Brain microvascular endothelial cell (primary cell): ENCODE data around the gene PGM2L1.

ENCODE experiments used
- DNase-seq: peaks from one replicate; pipeline ENCODE4 v3.0.0-alpha.2; 2020
- H3K27ac ChIP-seq: fragments of 250-450 bp; sonication (Bioruptor Pico); 2 replicates; pipeline ENCODE4 v1.5.1; 2020; ENCODE audit warnings: mild to moderate bottlenecking, moderate library complexity
- H3K27me3 ChIP-seq: fragments of 250-450 bp; sonication (Bioruptor Pico); replicated peaks from 2 replicates; pipeline ENCODE4 v1.5.1; 2020; ENCODE audit warnings: mild to moderate bottlenecking
- H3K36me3 ChIP-seq: fragments of 250-450 bp; sonication (Bioruptor Pico); replicated peaks from 2 replicates; pipeline ENCODE4 v1.5.1; 2020; ENCODE audit warnings: mild to moderate bottlenecking
- H3K4me3 ChIP-seq: 2 replicates; pipeline ENCODE4 v1.5.1; 2011; ENCODE audit warnings: low read depth, mild to moderate bottlenecking, control low read depth, low read length, moderate library complexity
- CTCF ChIP-seq: IDR thresholded peaks from 2 replicates; pipeline ENCODE4 v1.5.1; 2011; ENCODE audit warnings: low read depth, mild to moderate bottlenecking, moderate library complexity, low read length, control low read depth, inconsistent platforms; ENCODE audit errors: missing control alignments
- in situ Hi-C: cut with HindIII; loops from 2 replicates; pipeline ENCODE4 v1.10.0; 2017; ENCODE audit warnings: low sequenced_read_pairs, low pct_ligation_motif_present

PGM2L1 gene

GRCh38 chr11:74347381-74347780 lies 50.9 kb downstream of the PGM2L1 start:
- in situ Hi-C loops: no loop called here
- no peak for DNase-seq
- no peak for TF ChIP-seq CTCF
- Histone ChIP-seq H3K36me3 (peaks cover 2% of the 10 kb centered on the region), H3K27ac (no peak overlapping the region), H3K27me3 (no peaks in the 10 kb centered on the region), H3K4me3 (no peak overlapping the region)

- Histone ChIP-seq H3K27ac (no peak overlapping the region), H3K36me3 (peaks cover 2% of the 10 kb centered on the region), H3K4me3 (no peak overlapping the region), H3K27me3 (no peaks in the 10 kb centered on the region)
- in situ Hi-C loops: no loop called here
- no peak for TF ChIP-seq CTCF
- no peak for DNase-seq
Observed at GRCh38 chr11:74345420-74345819, 52.8 kb downstream of the PGM2L1 start.

- peaks cover 2% of the 10 kb centered on the region for H3K36me3 ChIP-seq
- DNase-seq: no peak
- TF ChIP-seq CTCF: no peak
- H3K4me3 ChIP-seq: no peak overlapping the region
- no peaks in the 10 kb centered on the region for H3K27me3 ChIP-seq
- in situ Hi-C loops: no loop called here
- no peak overlapping the region for H3K27ac ChIP-seq
Observed at GRCh38 chr11:74341921-74342320, 56.3 kb downstream of the PGM2L1 start.

- Histone ChIP-seq H3K4me3 (no peak overlapping the region), H3K27me3 (no peaks in the 10 kb centered on the region), H3K27ac (no peak overlapping the region), H3K36me3 (no peaks in the 10 kb centered on the region)
- in situ Hi-C loops: no loop called here
- no peak for TF ChIP-seq CTCF
- no peak for DNase-seq
Observed at GRCh38 chr11:74339619-74340018, 58.6 kb downstream of the PGM2L1 start.

- Histone ChIP-seq H3K4me3 (no peak overlapping the region), H3K27me3 (no peaks in the 10 kb centered on the region), H3K27ac (no peak overlapping the region), H3K36me3 (no peaks in the 10 kb centered on the region)
- in situ Hi-C loops: no loop called here
- no peak for DNase-seq
- TF ChIP-seq CTCF: no peak
Observed at GRCh38 chr11:74338963-74339362, 59.3 kb downstream of the PGM2L1 start.

- no peak for DNase-seq
- Histone ChIP-seq H3K4me3 (no peak overlapping the region), H3K36me3 (no peaks in the 10 kb centered on the region), H3K27ac (no peak overlapping the region), H3K27me3 (no peaks in the 10 kb centered on the region)
- in situ Hi-C loops: no loop called here
- TF ChIP-seq CTCF: no peak
Observed at GRCh38 chr11:74333193-74333592, 65.0 kb downstream of the PGM2L1 start.
